GDM1 (cell line): Measurements from ENCODE around the gene NARS2.

Source experiments
- DNase-seq: peaks from one replicate; lab custom pipeline; 2025; lab: John Stamatoyannopoulos, UW

Gene NARS2

GRCh38 chr11:78432956-78433355, 141.7 kb downstream of the NARS2 start:
- DNase-seq, result no peak

DNA sequence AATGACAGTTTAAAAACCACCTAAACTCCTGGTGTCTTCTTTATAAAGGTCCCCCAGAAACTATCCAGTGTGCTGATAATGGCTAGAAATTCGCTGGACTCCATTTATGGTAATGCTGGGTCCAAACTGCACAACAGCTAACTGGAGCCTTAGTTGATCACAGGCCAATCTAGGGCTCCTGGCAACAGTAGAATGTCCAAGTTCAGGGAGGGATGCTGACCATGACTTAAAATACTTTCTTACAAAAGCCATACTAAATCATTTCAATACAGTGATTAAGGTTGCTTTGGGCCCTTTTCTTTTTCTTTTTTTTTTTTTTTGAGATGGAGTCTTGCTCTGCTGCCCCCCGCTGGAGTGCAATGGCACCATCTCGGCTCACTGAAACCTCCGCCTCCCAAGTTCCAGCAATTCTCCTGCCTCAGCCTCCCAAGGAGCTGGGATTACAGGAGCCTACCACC, 142.6 kb downstream of the NARS2 start:
- no peak for DNase-seq

DNA sequence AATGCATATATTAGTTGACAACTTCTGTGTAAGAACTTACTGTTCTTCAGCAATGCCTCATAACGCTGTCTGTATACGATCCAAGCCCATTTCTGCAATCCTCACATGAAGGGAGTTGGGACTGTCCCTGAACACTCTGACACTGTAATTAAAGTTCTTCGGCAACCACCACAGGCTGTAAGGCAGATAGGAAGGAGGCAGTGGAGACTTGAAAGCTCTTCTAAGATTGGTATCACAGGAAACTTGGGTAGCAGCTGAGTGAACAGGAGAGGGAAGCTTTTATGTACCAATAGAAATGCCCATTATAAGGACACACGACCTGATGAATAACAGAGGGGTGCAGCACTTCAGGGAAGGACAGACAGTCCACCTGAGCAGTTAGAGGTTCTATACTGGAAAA, 145.0 kb downstream of the NARS2 start:
- DNase-seq, result no peak

DNA sequence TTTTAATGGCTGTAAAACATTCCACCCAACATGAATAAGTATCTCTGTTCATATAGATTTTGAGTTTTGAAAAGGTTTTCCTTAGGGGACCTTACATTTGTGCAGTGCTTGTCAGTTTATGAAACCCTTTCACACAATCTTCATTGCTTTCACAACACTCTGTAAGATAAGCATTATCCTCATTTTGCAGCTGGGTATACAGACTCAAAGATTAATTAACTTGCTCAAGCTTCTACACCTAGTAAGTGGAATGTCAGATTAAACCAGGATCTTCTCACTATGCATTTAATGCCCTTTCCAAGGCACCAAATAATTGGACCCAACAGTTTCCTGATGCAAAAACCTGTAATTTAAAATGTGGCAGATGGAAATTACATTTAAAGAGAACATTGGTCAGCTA, 145.5 kb downstream of the NARS2 start:
- no peak for DNase-seq

DNA sequence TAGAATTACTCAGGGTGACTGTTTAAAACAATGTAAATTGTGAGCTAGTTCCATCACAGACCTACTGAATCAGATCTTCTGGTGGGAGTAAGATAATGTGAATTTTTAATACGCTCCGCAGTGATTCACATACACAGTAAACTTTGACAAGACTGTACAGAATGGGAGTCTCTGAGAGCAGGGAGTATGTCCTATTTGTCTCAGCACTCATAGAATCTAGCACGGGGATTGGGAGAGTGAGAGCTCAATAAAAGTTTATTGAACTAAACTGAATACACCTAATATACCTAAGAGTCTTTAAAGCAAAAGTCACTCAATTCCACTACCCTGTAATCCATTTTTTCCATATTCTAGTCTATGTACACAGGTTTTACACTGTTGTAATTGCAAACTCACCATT, 145.9 kb downstream of the NARS2 start:
- DNase-seq, result no peak

DNA sequence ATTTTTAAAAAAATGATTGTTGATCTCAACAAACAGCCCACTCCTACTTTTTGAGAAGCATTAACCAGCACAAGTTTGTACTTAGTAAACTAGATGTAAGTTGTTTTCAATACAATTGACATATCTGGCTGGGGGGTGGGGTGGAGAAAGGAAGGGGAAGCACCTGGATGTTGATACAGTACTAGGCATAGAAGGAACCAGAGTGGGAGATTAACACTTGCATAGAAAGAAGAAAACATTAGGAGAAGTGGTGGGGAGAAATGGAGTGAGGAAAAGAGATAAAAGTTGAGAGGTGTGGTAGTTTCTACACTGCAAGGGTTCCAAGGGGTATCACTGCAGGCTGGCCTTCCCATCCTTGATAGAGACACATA, 146.4 kb downstream of the NARS2 start:
- no peak for DNase-seq

GRCh38 chr11:78427615-78428265, 146.9 kb downstream of the NARS2 start:
- no peak for DNase-seq

DNA sequence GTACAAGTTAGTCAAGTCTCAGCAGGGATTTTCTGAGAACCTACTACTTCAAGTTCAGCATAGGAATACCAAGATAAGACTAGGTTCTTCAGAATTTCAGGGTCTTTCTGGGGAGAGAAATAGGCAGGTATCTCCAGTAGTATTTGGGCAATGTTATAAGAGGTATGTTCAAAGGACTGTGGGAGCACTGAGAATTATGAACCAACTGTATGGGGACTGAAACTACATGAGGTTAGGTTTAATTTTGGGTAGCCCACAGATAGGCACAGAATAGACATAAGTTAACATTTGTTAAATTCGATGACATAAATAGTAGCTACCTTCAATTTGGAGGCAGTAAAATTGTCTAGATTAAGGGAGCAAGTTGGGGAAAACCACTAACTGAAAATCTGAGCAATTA, 147.8 kb downstream of the NARS2 start:
- DNase-seq, result no peak

GRCh38 chr11:78425399-78426070, 149.1 kb downstream of the NARS2 start:
- no peak for DNase-seq

- DNase-seq, result no peak
These were observed 150.1 kb downstream of the NARS2 start for GRCh38 chr11:78424334-78425270.

DNA sequence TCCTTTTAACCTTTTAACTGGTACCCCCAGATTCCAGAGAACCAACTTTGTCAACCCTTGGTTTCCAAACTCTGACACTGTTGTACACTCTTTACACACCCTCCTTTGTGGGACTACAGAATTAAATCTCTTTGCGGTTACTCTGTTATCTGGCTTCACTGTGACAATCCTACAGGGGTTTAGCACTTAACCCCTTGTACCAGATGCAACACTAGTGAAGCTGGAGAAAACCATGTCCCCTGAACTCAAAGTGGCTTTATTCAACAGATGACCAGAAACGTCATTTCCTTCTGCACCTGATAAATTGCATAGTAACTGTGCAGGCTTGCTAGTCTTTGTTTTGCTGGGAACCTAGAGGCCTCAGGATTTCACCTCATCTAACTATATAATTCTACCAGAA, 151.4 kb downstream of the NARS2 start:
- no peak for DNase-seq

DNA sequence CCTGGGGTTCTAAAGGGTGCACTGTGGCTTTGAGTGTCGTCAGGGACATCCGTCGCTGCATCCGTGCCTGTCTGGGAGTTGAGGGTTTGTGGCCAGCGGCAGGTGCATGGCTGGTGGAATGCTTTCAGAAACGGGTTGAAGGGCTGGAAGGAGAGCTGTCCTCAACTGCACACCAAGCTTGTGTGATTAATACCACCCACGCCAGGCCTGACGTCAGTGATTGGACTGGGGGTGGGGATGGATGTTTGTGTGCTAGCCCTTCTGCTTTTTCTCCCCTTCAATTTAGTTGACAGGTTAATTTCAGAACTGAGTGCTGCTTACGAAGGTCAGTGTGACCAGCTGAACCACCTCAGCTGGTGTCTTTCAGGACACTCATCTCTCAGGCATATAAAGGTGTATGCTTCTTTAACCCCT, 153.9 kb downstream of the NARS2 start:
- no peak for DNase-seq

- DNase-seq, result no peak
These were observed 154.4 kb downstream of the NARS2 start for GRCh38 chr11:78420255-78420764.

DNA sequence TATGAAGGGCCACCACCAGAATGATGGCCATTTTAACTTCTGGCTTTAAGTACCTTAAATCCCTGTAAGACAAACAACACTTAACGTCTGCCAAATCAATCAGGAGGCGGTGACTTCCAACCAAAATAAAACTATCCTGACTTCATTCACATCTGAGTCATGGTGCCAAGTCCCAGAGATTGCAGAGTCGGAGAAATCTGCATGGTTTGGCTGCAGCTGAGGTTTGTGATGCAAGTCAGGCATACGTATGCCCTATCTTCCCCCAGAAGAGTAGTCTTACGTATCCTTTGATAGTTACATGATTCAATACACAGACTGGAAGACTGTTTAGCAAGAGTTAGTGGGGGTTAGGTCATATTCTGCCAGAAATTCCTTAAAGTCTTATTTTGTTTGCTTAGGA, 155.3 kb downstream of the NARS2 start:
- no peak for DNase-seq

- no peak for DNase-seq
These were observed 156.0 kb downstream of the NARS2 start for GRCh38 chr11:78418584-78419211.

GRCh38 chr11:78417888-78418583, 156.6 kb downstream of the NARS2 start:
- DNase-seq, result peak; percentile 72

GRCh38 chr11:78417175-78417887, 157.3 kb downstream of the NARS2 start, which contains the start of gene GAB2:
Gene GAB2 (minus strand): TSS chr11:78417820. CDS start chr11:78417720, 100 bp downstream.
- no peak for DNase-seq

GRCh38 chr11:78416285-78417174, 158.1 kb downstream of the NARS2 start:
- DNase-seq, result peak; percentile 51

DNA sequence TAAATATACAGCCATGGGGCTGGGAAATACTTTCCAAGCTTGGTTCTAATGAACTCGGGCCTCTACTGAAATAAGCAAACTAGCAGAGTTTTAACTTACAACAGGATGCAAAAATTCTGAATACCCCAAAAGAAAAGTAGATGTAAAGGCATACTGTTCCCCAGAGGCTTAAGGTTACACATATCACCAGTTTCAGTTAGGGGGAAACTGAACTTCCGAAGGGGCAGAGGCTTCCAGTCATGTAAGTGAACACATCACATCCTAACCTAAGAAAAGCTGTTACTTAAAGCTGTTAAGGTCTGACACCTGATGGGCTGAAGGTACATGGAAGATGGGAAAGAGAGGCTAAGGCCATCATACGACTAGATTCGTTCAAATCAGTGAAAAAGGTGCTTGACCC, 159.3 kb downstream of the NARS2 start:
- DNase-seq, result no peak
